Astrocyte (in vitro differentiated cells and primary cell): Measurements from ENCODE around the gene LAMB4. TPM values are rescaled to one million over a fixed set of nuclear protein-coding genes. Genes with fewer than 3 reads are reported as not detected.
A peak's percentile ranks its signal among the peaks of the same experiment; 100 is the strongest.

Source experiments
- DNase-seq: peaks from one replicate; pipeline ENCODE4 v3.0.0-alpha.2; 2010; ENCODE audit warnings: low read depth
- FAIRE-seq: peaks from 2 replicates; lab custom pipeline; 2011; peaks lifted over from hg19 to GRCh38; lab: Jason Lieb, UNC
- H2AFZ ChIP-seq: 2 replicates; pipeline ENCODE4 v1.6.0; 2012; ENCODE audit warnings: low read depth, low read length, inconsistent platforms
- H3K27ac ChIP-seq: 2 replicates; pipeline ENCODE4 v1.5.1; 2011; ENCODE audit warnings: low read depth, low read length, inconsistent platforms
- H3K27me3 ChIP-seq: 2 replicates; pipeline ENCODE4 v1.6.0; 2011; ENCODE audit warnings: low read length, inconsistent platforms; ENCODE audit not compliant: insufficient read depth
- H3K36me3 ChIP-seq: 2 replicates; pipeline ENCODE4 v1.5.1; 2011; ENCODE audit warnings: low read length, inconsistent platforms; ENCODE audit not compliant: insufficient read depth
- H3K4me1 ChIP-seq: 2 replicates; pipeline ENCODE4 v1.5.1; 2011; ENCODE audit warnings: low read length, inconsistent platforms; ENCODE audit not compliant: insufficient read depth
- H3K4me2 ChIP-seq: 2 replicates; pipeline ENCODE4 v1.6.0; 2012; ENCODE audit warnings: low read length, inconsistent platforms
- H3K4me3 ChIP-seq: 2 replicates; pipeline ENCODE4 v1.5.1; 2011; ENCODE audit warnings: low read depth, mild to moderate bottlenecking, low read length, inconsistent platforms; ENCODE audit not compliant: insufficient read depth
- H3K79me2 ChIP-seq: 2 replicates; pipeline ENCODE4 v1.6.0; 2012; ENCODE audit warnings: mild to moderate bottlenecking, low read length, inconsistent platforms; ENCODE audit not compliant: insufficient read depth
- H3K9ac ChIP-seq: 2 replicates; pipeline ENCODE4 v1.6.0; 2012; ENCODE audit warnings: mild to moderate bottlenecking, low read length, inconsistent platforms
- H3K9me3 ChIP-seq: 2 replicates; pipeline ENCODE4 v1.5.1; 2012; ENCODE audit warnings: low read depth, mild to moderate bottlenecking, low read length, inconsistent platforms; ENCODE audit not compliant: insufficient read depth
- H4K20me1 ChIP-seq: 2 replicates; pipeline ENCODE4 v1.6.0; 2012; ENCODE audit warnings: low read length, inconsistent platforms; ENCODE audit not compliant: insufficient read depth
- H3K27ac Mint-ChIP-seq: one replicate; pipeline ENCODE4 v1.8.0; 2021; ENCODE audit warnings: mild to moderate bottlenecking, mixed read lengths; ENCODE audit not compliant: unreplicated experiment
- H3K27me3 Mint-ChIP-seq: one replicate; pipeline ENCODE4 v1.8.0; 2021; ENCODE audit warnings: low read depth, mixed read lengths; ENCODE audit not compliant: unreplicated experiment
- H3K36me3 Mint-ChIP-seq: one replicate; pipeline ENCODE4 v1.8.0; 2021; ENCODE audit warnings: low read depth, mixed read lengths; ENCODE audit not compliant: unreplicated experiment
- H3K4me1 Mint-ChIP-seq: one replicate; pipeline ENCODE4 v1.8.0; 2021; ENCODE audit warnings: low read depth, mixed read lengths; ENCODE audit not compliant: unreplicated experiment
- H3K4me3 Mint-ChIP-seq: one replicate; pipeline ENCODE4 v1.8.0; 2021; ENCODE audit warnings: mild to moderate bottlenecking, moderate library complexity, mixed read lengths; ENCODE audit not compliant: unreplicated experiment
- H3K9me3 Mint-ChIP-seq: one replicate; pipeline ENCODE4 v1.8.0; 2021; ENCODE audit warnings: mild to moderate bottlenecking, mixed read lengths; ENCODE audit not compliant: unreplicated experiment
- EZH2 ChIP-seq: IDR thresholded peaks from 2 replicates; pipeline ENCODE4 v1.6.1; 2012; ENCODE audit warnings: mild to moderate bottlenecking, low read length, inconsistent platforms; ENCODE audit not compliant: insufficient read depth
- total RNA-seq: library from RNA; stranded (reverse); gene quantifications from 2 replicates; pipeline ENCODE4 v1.2.1, GENCODE V29; 2021
- TF ChIP-seq, protein P1 (sequence below): IDR thresholded peaks from 2 replicates; pipeline ENCODE4 v1.5.1; 2011; ENCODE audit warnings: low read depth, mild to moderate bottlenecking, inconsistent platforms, low read length, moderate library complexity; ENCODE audit not compliant: insufficient read depth

LAMB4 gene
- total RNA-seq, 1 donor from 2014 or later: 0.16 TPM

DNA sequence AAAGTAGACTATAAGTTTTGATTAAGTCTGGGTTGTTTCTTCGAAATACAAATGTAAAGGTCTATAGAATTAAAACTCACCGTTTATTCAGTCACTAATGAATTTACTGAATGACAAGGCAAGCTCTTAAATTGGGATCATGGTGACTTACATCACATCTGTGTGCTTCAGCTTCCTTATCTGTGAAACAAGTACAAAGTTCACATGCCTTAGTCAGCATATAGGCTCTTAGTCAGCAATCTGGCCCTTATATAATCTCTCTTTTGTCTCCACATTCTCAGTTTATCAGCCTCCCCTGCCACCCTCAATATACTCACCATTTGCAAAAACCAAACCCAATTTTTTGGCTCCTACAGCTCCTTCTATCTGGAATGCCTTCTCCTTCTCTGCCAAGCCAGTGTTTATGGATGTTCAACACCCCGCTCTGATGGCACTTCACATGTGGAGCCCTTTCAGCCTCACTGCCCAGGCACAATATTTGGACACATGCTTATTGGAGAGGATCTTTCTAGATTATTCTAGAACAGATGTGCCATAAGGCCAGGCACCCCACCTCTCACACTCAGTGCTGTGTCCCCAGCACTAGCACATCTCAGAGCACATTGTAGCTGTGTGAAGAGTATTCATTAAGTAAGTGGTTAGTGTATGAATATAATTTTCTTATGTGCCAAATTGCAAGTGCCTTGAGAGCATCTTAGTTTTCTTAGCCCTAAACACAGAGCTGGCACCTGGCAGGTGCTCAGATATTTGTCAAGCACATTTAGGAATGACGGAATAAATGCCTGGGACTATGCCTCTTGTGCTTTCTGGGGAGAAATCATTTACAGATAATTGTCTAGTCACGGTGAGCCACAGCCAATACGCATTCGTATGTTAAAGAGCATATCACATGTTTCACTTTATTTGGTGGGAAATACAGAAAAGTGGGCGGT, 117.4 kb downstream of the LAMB4 start:
- no peak for TF ChIP-seq EZH2
- TF ChIP-seq, protein P1, sequence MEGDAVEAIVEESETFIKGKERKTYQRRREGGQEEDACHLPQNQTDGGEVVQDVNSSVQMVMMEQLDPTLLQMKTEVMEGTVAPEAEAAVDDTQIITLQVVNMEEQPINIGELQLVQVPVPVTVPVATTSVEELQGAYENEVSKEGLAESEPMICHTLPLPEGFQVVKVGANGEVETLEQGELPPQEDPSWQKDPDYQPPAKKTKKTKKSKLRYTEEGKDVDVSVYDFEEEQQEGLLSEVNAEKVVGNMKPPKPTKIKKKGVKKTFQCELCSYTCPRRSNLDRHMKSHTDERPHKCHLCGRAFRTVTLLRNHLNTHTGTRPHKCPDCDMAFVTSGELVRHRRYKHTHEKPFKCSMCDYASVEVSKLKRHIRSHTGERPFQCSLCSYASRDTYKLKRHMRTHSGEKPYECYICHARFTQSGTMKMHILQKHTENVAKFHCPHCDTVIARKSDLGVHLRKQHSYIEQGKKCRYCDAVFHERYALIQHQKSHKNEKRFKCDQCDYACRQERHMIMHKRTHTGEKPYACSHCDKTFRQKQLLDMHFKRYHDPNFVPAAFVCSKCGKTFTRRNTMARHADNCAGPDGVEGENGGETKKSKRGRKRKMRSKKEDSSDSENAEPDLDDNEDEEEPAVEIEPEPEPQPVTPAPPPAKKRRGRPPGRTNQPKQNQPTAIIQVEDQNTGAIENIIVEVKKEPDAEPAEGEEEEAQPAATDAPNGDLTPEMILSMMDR: no peak
- peak overlapping the region; percentile 26 for H3K4me2 ChIP-seq
- peaks cover 1% of the 10 kb centered on the region for H3K27me3 Mint-ChIP-seq
- no peak overlapping the region for H3K4me3 Mint-ChIP-seq
- H4K20me1 ChIP-seq: no peaks in the 10 kb centered on the region
- no peaks in the 10 kb centered on the region for H3K27me3 ChIP-seq
- no peak overlapping the region for H2AFZ ChIP-seq
- H3K36me3 ChIP-seq: no peaks in the 10 kb centered on the region
- peaks cover 32% of the 10 kb centered on the region for H3K4me1 Mint-ChIP-seq
- H3K9ac ChIP-seq: no peak overlapping the region
- H3K36me3 Mint-ChIP-seq: no peaks in the 10 kb centered on the region
- no peak overlapping the region for H3K4me3 ChIP-seq
- peaks cover 51% of the 10 kb centered on the region for H3K4me1 ChIP-seq
- H3K9me3 Mint-ChIP-seq: no peaks in the 10 kb centered on the region
- H3K27ac Mint-ChIP-seq: no peak overlapping the region
- no peaks in the 10 kb centered on the region for H3K9me3 ChIP-seq
- H3K79me2 ChIP-seq: no peaks in the 10 kb centered on the region
- DNase-seq (peak; percentile 72), FAIRE-seq (no peak)
- H3K27ac ChIP-seq: peak overlapping the region; percentile 1

DNA sequence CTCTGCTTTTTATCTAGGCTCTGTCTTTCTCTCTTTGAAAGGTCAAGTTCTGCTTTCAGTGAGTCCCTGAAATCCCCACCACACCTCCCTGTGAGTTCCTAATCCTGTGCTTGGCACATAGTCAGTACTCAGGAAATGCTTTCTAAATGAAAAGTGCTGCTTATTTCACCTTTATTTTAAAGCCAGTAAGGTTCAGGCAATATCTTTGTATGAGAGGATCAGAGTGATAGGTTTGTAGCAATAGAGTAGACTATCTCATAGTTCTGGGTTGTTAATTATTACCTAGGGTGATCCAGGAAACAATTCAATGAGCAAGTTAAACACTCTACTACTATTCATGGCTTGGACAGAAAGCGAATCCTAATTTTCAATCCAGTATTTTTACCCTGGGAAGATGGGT, 119.8 kb downstream of the LAMB4 start:
- Mint-ChIP-seq H3K27me3 (peaks cover 16% of the 10 kb centered on the region), H3K36me3 (no peaks in the 10 kb centered on the region), H3K27ac (no peak overlapping the region), H3K9me3 (peaks cover 2% of the 10 kb centered on the region), H3K4me1 (peaks cover 22% of the 10 kb centered on the region), H3K4me3 (no peak overlapping the region)
- H3K9ac ChIP-seq: no peak overlapping the region
- no peak overlapping the region for H3K27ac ChIP-seq
- DNase-seq: no peak
- no peak overlapping the region for H3K4me2 ChIP-seq
- FAIRE-seq: no peak
- no peaks in the 10 kb centered on the region for H4K20me1 ChIP-seq
- no peaks in the 10 kb centered on the region for H3K27me3 ChIP-seq
- TF ChIP-seq, protein P1: no peak
- no peak for TF ChIP-seq EZH2
- H3K9me3 ChIP-seq: no peaks in the 10 kb centered on the region
- H3K36me3 ChIP-seq: no peaks in the 10 kb centered on the region
- no peak overlapping the region for H2AFZ ChIP-seq
- H3K4me3 ChIP-seq: no peak overlapping the region
- peaks cover 28% of the 10 kb centered on the region for H3K4me1 ChIP-seq
- no peaks in the 10 kb centered on the region for H3K79me2 ChIP-seq

DNA sequence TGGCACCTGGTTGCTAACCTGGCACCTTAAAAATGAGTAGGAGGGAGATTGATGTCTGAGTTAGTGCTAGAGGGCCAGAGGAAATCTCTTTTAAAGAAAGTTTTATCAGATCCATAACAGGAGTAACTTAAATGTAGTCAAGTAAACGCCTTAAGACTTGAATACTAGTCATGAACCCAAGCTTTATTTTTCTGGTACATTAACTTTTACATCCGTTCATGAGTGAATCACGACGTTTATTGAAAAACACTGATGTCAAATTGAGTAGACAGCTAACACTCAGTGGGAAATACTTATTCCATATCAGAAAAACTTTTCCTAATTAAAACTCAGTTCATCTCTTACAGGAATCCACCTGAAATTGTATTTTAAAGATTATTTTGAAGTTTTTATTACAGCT, 120.3 kb downstream of the LAMB4 start:
- no peak overlapping the region for H3K4me3 ChIP-seq
- no peak overlapping the region for H3K27ac Mint-ChIP-seq
- no peak overlapping the region for H3K9ac ChIP-seq
- H3K27me3 ChIP-seq: no peaks in the 10 kb centered on the region
- no peaks in the 10 kb centered on the region for H3K79me2 ChIP-seq
- H2AFZ ChIP-seq: no peak overlapping the region
- H3K4me3 Mint-ChIP-seq: no peak overlapping the region
- H4K20me1 ChIP-seq: no peaks in the 10 kb centered on the region
- H3K4me2 ChIP-seq: no peak overlapping the region
- no peaks in the 10 kb centered on the region for H3K9me3 ChIP-seq
- H3K36me3 Mint-ChIP-seq: no peaks in the 10 kb centered on the region
- H3K27ac ChIP-seq: no peak overlapping the region
- H3K27me3 Mint-ChIP-seq: peaks cover 16% of the 10 kb centered on the region
- H3K36me3 ChIP-seq: no peaks in the 10 kb centered on the region
- H3K9me3 Mint-ChIP-seq: peaks cover 2% of the 10 kb centered on the region
- H3K4me1 Mint-ChIP-seq: peaks cover 17% of the 10 kb centered on the region
- no peak for DNase-seq
- no peak for FAIRE-seq
- TF ChIP-seq, protein P1: no peak
- TF ChIP-seq EZH2: no peak
- H3K4me1 ChIP-seq: peaks cover 25% of the 10 kb centered on the region
